ENCODE data around the gene PPP3CA. TPM values are rescaled to one million over a fixed set of nuclear protein-coding genes. Genes with fewer than 3 reads are reported as not detected.

The PPP3CA gene
- total and polyA plus RNA-seq, 11 donors, result 5.9 to 32.5 (median 19.3) TPM

- no peak for DNase-seq
- peaks cover 0 to 5% (median 0%) of the 10 kb centered on the region in 12 donors for H3K9me3 ChIP-seq
- H3K36me3 ChIP-seq, result no peaks in the 10 kb centered on the region
- peaks cover 0 to 39% (median 16%) of the 10 kb centered on the region in 12 donors for H3K4me1 ChIP-seq
- H3K27me3 ChIP-seq, result no peaks in the 10 kb centered on the region
- intact Hi-C loops (cut with DNase I), result no loop called here
- no peak overlapping the region for H3K4me3 ChIP-seq
- no peak for TF ChIP-seq CTCF (IDR thresholded peaks at IDR 0.05)
- no peak for TF ChIP-seq POLR2A (IDR thresholded peaks at IDR 0.05)
- no peak for ATAC-seq
- no peak overlapping the region for H3K27ac ChIP-seq
- WGBS, 4 donors, result 61 to 78% (median 66%) methylated on average over 4 of the region's 4 CpGs
These were observed 122.7 kb downstream of the PPP3CA start for GRCh38 chr4:101224358-101225218.

- Histone ChIP-seq H3K27ac (no peak overlapping the region), H3K4me3 (no peak overlapping the region), H3K9me3 (no peaks in the 10 kb centered on the region), H3K4me1 (peaks cover 0 to 55% (median 22%) of the 10 kb centered on the region in 12 donors), H3K36me3 (no peaks in the 10 kb centered on the region), H3K27me3 (no peaks in the 10 kb centered on the region)
- intact Hi-C loops (cut with DNase I), result no loop called here
- 53 to 64% (median 60%) methylated on average over 3 of the region's 3 CpGs for WGBS, 4 donors
- DNase-seq (no peak), ATAC-seq (no peak)
- TF ChIP-seq CTCF (IDR thresholded peaks at IDR 0.05) (no peak), POLR2A (IDR thresholded peaks at IDR 0.05) (no peak)
These were observed 125.0 kb downstream of the PPP3CA start for GRCh38 chr4:101222156-101222845.

GRCh38 chr4:101221294-101221693, 126.0 kb downstream of the PPP3CA start:
- Histone ChIP-seq H3K4me1 (peaks cover 0 to 55% (median 22%) of the 10 kb centered on the region in 12 donors), H3K9me3 (no peaks in the 10 kb centered on the region), H3K4me3 (no peak overlapping the region), H3K27me3 (no peaks in the 10 kb centered on the region), H3K36me3 (no peaks in the 10 kb centered on the region), H3K27ac (no peak overlapping the region)
- WGBS, 4 donors, result 74 to 80% (median 79%) methylated on average over 2 of the region's 2 CpGs
- ATAC-seq (no peak), DNase-seq (no peak)
- intact Hi-C loops (cut with DNase I), result no loop called here
- no peak for TF ChIP-seq POLR2A (IDR thresholded peaks at IDR 0.05)

GRCh38 chr4:101218894-101219293, 128.4 kb downstream of the PPP3CA start:
- intact Hi-C loops (cut with DNase I), result no loop called here
- ATAC-seq, result no peak
- Histone ChIP-seq H3K9me3 (no peaks in the 10 kb centered on the region), H3K4me1 (peaks cover 0 to 49% (median 22%) of the 10 kb centered on the region in 12 donors), H3K27me3 (no peaks in the 10 kb centered on the region), H3K4me3 (no peak overlapping the region), H3K36me3 (no peaks in the 10 kb centered on the region), H3K27ac (no peak overlapping the region)
- TF ChIP-seq CTCF (IDR thresholded peaks at IDR 0.05), result no peak
- no peak for TF ChIP-seq POLR2A (IDR thresholded peaks at IDR 0.05)
- DNase-seq, result no peak
- 78 to 85% (median 83%) methylated on average over 1 of the region's 1 CpG for WGBS, 4 donors
